ENCODE results near the gene ACOX2.

DNA sequence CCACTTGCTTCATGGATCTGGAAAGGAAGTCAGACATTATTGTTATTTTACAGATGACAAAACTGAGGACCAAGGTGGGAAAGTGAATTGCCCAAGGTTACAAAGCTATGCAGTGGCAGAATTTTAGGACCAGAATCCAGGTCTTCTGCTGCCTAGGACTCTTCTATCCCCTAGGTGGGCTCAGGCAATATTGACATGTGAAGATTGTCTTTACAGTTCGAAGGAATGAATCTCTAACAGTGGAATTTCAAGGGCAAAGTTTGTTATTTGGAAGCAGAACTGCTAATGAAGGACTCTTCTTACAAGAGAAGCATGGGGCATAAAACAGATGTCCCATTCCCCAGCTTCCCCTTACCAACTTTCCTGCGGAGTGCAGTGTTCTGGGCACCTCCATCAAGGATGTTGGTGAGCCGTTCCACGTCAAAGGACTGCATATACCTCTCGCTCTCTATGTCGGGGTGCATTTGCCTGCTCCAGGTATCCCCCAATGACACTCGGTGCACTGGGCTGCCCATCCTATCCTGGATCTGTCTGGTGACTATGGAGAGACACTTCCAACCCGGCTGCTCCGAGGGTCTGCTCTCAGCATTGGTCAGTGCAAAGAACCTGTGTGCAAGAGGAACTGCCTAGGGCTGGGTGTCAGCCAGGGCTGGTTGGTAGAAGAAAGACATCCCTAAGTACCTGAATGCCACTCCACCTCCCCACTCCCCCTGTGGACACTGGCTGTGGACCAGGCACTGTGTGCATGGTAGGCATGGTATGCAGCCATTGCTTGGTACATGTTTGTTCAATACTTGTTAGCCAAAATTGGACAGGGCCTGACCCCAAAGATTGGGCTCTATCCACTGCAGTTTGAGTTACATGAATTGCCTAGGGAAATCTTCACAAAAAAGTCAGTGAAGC is 2.1 kb downstream of the ACOX2 start:
- TF ChIP-seq FOSL2 (IDR thresholded peaks at IDR 0.05) (no peak), FOSL2 (CRISPR knock-in tag; IDR thresholded peaks at IDR 0.05) (no peak), POLR2A (IDR thresholded peaks at IDR 0.05; ENCODE audit: low read length) (no peak), EP300 (IDR thresholded peaks at IDR 0.05) (no peak), FOXS1 (CRISPR knock-in tag; IDR thresholded peaks at IDR 0.05) (no peak), CEBPB (IDR thresholded peaks at IDR 0.05) (no peak), JUN (IDR thresholded peaks at IDR 0.05) (no peak), NFE2L2 (conservative IDR thresholded peaks at IDR 0.05; ENCODE audit: low read length) (no peak), POLR2AphosphoS2 (conservative IDR thresholded peaks at IDR 0.05; ENCODE audit: low read length) (no peak), RAD21 (conservative IDR thresholded peaks at IDR 0.05 in 1 of 2, IDR thresholded peaks at IDR 0.05 in 1 of 2) (no peak), SMC3 (IDR thresholded peaks at IDR 0.05) (no peak)
- TF ChIP-seq, protein P1, sequence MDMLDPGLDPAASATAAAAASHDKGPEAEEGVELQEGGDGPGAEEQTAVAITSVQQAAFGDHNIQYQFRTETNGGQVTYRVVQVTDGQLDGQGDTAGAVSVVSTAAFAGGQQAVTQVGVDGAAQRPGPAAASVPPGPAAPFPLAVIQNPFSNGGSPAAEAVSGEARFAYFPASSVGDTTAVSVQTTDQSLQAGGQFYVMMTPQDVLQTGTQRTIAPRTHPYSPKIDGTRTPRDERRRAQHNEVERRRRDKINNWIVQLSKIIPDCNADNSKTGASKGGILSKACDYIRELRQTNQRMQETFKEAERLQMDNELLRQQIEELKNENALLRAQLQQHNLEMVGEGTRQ (IDR thresholded peaks at IDR 0.05), result no peak
- TF ChIP-seq, protein P2, sequence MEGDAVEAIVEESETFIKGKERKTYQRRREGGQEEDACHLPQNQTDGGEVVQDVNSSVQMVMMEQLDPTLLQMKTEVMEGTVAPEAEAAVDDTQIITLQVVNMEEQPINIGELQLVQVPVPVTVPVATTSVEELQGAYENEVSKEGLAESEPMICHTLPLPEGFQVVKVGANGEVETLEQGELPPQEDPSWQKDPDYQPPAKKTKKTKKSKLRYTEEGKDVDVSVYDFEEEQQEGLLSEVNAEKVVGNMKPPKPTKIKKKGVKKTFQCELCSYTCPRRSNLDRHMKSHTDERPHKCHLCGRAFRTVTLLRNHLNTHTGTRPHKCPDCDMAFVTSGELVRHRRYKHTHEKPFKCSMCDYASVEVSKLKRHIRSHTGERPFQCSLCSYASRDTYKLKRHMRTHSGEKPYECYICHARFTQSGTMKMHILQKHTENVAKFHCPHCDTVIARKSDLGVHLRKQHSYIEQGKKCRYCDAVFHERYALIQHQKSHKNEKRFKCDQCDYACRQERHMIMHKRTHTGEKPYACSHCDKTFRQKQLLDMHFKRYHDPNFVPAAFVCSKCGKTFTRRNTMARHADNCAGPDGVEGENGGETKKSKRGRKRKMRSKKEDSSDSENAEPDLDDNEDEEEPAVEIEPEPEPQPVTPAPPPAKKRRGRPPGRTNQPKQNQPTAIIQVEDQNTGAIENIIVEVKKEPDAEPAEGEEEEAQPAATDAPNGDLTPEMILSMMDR (IDR thresholded peaks at IDR 0.05), result no peak
